Psoas muscle (tissue), 8 donors: Measurements from ENCODE around the gene CIPC. TPM values are rescaled to one million over a fixed set of nuclear protein-coding genes. Genes with fewer than 3 reads are reported as not detected.

Experiments used
- ATAC-seq, 4 donors: fragments of 200-7000 bp; cut with Tn5 transposase; one replicate each; pipeline ENCODE4 v1.9.1; 2020; ENCODE audit warnings: moderate library complexity in 3 of 4, mild to moderate bottlenecking in 2 of 4
- DNase-seq, 2 donors: peaks; one replicate each; pipeline ENCODE4 v3.0.0-alpha.2; 2020
- H3K27ac ChIP-seq: fragments of 200-600 bp; one replicate; pipeline ENCODE4 v1.8.0; 2022
- H3K27me3 ChIP-seq, 3 donors: fragments of 200-600 bp in 1 of 3; one replicate each; pipeline versions ENCODE4 v1.6.1 to v1.8.0; 2013 to 2022; ENCODE audit warnings: low read length in 2 of 3, mild to moderate bottlenecking in 2 of 3, moderate library complexity in 1 of 3; ENCODE audit not compliant: insufficient read depth in 3 of 3
- H3K36me3 ChIP-seq, 2 donors: fragments of 200-600 bp in 1 of 2; one replicate each; pipeline versions ENCODE4 v1.6.1 to v1.8.0; 2013 to 2022; ENCODE audit warnings: low read depth in 1 of 2, mild to moderate bottlenecking in 1 of 2, moderate library complexity in 1 of 2; ENCODE audit not compliant: insufficient read depth in 1 of 2
- H3K4me1 ChIP-seq: fragments of 200-600 bp; one replicate; pipeline ENCODE4 v1.8.0; 2022
- H3K4me3 ChIP-seq: fragments of 200-600 bp; one replicate; pipeline ENCODE4 v1.8.0; 2022; ENCODE audit warnings: mild to moderate bottlenecking
- H3K9me3 ChIP-seq: fragments of 200-600 bp; one replicate; pipeline ENCODE4 v1.8.0; 2022
- CTCF ChIP-seq: fragments of 200-600 bp; IDR thresholded peaks from one replicate; pipeline ENCODE4 v1.8.0; 2022; ENCODE audit warnings: antibody characterized with exemption
- WGBS, 3 donors: extraction: QIAGEN DNeasy Blood & Tissue Kit; methylation state at CpG; one replicate each; pipeline versions ENCODE4 v1.1.6 to v1.1.7; 2013; 5-methylcytosine and 5-hydroxymethylcytosine counted together
- intact Hi-C, 2 donors: fragments of 100-400 bp; cut with DNase I; formaldehyde crosslinking; loops; one replicate each; pipeline versions ENCODE4 v1.11.0 to v1.14.2; 2022
- polyA plus RNA-seq, 3 donors: library from polyadenylated mRNA; stranded (reverse); fragments of 200-250 nt; gene quantifications; one replicate each; pipeline ENCODE4 v1.2.3, GENCODE V29; 2013
- total RNA-seq, 4 donors: library from RNA; stranded (reverse); fragmentation: NEBNext Ultra II Directional in 2 of 4; extraction: Animal tissue kit (Norgen Biotek cat#: 25700) in 2 of 4; gene quantifications; one replicate each; pipeline versions ENCODE4 v1.2.1 to v1.2.4, GENCODE V29; 2021 to 2023
- donor health status: healthy with polysubstance abuse.
- donor health status: DM: no; HTN: no; CAD: no; lungs with moderate emphysema.
- donor health status: Bipolar disorder and iron deficiency.
- donor health status: healthy.
- donor health status: DM: yes; HTN: yes; CAD: no.
- donor health status: DM: no; HTN: no; CAD: no.
- donor health status: DM: no; HTN: no; CAD: no.
- donor health status: DM: yes; HTN: yes; CAD: no.

Gene CIPC
- total and polyA plus RNA-seq, 7 donors = 23.1 to 133 (median 101) TPM

GRCh38 chr14:77058785-77059184 is 39.3 kb upstream of the CIPC start:
- TF ChIP-seq CTCF = no peak
- Histone ChIP-seq H3K9me3 (peaks cover 15% of the 10 kb centered on the region), H3K27me3 (no peaks in the 10 kb centered on the region), H3K27ac (peak overlapping the region; percentile 23), H3K36me3 (no peaks in the 10 kb centered on the region), H3K4me3 (no peak overlapping the region), H3K4me1 (no peaks in the 10 kb centered on the region)
- 79 to 85% (median 83%) methylated on average over 9 of the region's 9 CpGs for WGBS, 3 donors
- intact Hi-C loops = no loop called here
- no peak for DNase-seq
- ATAC-seq = no peak

GRCh38 chr14:77059276-77059915 is 38.7 kb upstream of the CIPC start:
- whole genome bisulfite sequencing, 3 donors = 41 to 48% (median 44%) methylated on average over 12 of the region's 12 CpGs
- H3K36me3 ChIP-seq = no peaks in the 10 kb centered on the region
- peak; percentile 18 for TF ChIP-seq CTCF
- ATAC-seq (peak in 3 of 4 donors; percentile 36 to 54 (median 40)), DNase-seq (peak; percentile 68 to 75)
- peaks cover 15% of the 10 kb centered on the region for H3K9me3 ChIP-seq
- H3K27me3 ChIP-seq = no peaks in the 10 kb centered on the region
- H3K27ac ChIP-seq = peak overlapping the region; percentile 23
- H3K4me1 ChIP-seq = no peaks in the 10 kb centered on the region
- intact Hi-C loops = no loop called here
- no peak overlapping the region for H3K4me3 ChIP-seq

- no peaks in the 10 kb centered on the region for H3K36me3 ChIP-seq
- intact Hi-C loops = no loop called here
- 92 to 95% (median 94%) methylated on average over 12 of the region's 12 CpGs for WGBS, 3 donors
- H3K27ac ChIP-seq = no peak overlapping the region
- H3K4me3 ChIP-seq = no peak overlapping the region
- TF ChIP-seq CTCF = no peak
- no peaks in the 10 kb centered on the region for H3K9me3 ChIP-seq
- no peak for ATAC-seq
- no peaks in the 10 kb centered on the region for H3K4me1 ChIP-seq
- H3K27me3 ChIP-seq = no peaks in the 10 kb centered on the region
- no peak for DNase-seq
Measured at GRCh38 chr14:77061630-77062257, 36.3 kb upstream of the CIPC start.

- TF ChIP-seq CTCF = no peak
- intact Hi-C loops = no loop called here
- no peaks in the 10 kb centered on the region for H3K4me1 ChIP-seq
- H3K9me3 ChIP-seq = no peaks in the 10 kb centered on the region
- H3K27ac ChIP-seq = no peak overlapping the region
- H3K36me3 ChIP-seq = no peaks in the 10 kb centered on the region
- H3K27me3 ChIP-seq = no peaks in the 10 kb centered on the region
- ATAC-seq (no peak), DNase-seq (no peak)
- WGBS, 3 donors = 82 to 85% (median 82%) methylated on average over 3 of the region's 3 CpGs
- H3K4me3 ChIP-seq = no peak overlapping the region
Measured at GRCh38 chr14:77062261-77062660, 35.8 kb upstream of the CIPC start.
